Inflammatory macrophage treated with lipopolysaccharide for 4 hours (primary cell): ENCODE measurements around the gene STKLD1.
A peak's percentile ranks its signal among the peaks of the same experiment; 100 is the strongest.

Source experiments
- DNase-seq: peaks from one replicate; pipeline ENCODE4 v3.0.0-alpha.2; 2020

The STKLD1 gene

GRCh38 chr9:133420392-133420827, 44.2 kb downstream of the STKLD1 start:
- peak; percentile 18 for DNase-seq

DNA sequence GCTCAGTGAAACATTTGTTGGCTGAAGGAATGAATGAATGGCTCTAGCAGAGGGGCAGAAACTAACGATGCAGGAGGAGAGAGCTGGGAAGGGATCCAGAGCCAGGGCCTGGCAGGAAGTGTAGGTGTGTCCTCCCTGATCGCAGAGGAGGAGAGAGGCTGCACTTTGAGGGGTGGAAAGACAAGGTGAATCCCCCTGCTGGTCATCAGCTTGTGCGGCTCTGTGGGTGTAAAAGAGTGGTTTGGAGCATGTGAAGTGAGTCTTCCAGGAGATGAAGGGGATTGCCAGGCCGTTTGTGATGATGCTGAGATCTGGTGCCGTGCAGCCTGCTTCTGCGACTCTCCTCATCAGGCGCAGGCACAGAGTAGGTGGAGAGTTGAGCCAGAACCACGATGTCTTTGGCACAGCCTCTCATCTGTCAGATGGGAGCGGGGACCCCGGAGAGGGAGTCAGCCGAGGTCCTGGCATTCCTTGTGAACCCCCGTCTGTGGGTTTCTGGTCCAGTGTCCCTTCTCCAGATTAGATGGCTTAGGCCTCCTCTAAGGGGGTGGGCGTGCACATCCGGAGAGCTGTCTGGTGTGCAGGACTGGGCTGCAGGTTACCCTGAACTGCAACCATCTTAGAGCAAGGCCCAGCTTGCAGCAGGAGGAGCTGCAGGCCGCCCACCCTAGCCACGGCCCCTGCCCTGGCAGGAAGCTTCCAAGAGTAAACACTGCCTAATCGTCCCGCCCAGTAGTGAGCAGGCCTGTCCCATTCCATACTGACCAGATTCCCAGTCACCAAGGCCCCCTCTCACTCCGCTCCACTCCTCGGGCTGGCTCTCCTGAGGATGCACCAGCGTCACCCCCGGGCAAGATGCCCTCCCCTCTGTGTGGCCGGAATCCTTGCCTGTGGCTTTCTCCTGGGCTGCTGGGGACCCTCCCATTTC, 45.7 kb downstream of the STKLD1 start, which contains the start of gene ADAMTS13:
ADAMTS13 (plus strand) TSS at position 753 of the 928 bp plus-strand sequence; CDS start at position 830, 77 bp downstream.
- DNase-seq: no peak

DNA sequence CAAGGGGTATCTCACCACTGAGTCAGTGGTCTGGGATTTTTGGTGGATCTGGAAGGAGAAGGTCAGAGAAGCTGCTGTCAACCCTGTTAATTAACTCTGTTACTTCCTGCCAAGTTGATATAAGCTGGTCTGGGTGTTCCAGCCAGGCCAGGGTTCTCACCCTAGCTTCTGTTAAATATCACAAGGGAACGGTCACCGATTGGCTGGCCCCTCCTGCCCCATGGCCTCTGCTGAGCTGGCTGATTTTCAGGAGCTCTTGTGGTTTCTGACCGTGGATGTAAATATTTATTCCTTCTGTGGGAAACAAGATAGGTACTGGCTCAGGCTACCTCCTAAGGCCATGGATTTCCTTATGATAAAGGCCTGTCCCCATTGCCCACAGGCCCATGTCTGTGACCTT, 47.0 kb downstream of the STKLD1 start:
- DNase-seq: no peak

GRCh38 chr9:133424187-133424586, 48.0 kb downstream of the STKLD1 start:
- no peak for DNase-seq

DNA sequence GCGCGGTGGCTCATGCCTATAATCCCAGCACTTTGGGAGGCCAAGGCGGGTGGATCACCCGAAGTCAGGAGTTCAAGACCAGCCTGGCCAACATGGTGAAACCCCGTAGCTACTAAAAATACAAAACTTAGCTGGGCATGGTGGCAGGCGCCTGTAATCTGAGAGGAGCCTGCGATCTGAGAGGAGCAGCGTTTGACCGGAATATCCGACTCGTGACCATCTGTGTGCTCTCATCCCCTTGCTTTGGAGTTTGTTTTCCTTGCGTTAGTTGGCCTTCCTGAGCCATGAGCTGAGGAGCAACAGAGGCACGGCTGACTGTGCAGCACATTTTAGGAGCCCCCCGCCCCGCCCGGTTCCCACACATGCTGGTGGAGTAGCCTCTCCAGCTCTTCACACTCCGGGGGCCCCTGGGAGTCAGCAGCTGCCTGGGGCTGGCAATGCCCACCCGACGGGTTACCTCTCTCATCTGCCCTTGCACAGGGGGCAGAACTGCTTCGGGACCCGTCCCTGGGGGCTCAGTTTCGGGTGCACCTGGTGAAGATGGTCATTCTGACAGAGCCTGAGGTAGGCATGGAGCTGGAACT, 49.0 kb downstream of the STKLD1 start:
- no peak for DNase-seq

DNA sequence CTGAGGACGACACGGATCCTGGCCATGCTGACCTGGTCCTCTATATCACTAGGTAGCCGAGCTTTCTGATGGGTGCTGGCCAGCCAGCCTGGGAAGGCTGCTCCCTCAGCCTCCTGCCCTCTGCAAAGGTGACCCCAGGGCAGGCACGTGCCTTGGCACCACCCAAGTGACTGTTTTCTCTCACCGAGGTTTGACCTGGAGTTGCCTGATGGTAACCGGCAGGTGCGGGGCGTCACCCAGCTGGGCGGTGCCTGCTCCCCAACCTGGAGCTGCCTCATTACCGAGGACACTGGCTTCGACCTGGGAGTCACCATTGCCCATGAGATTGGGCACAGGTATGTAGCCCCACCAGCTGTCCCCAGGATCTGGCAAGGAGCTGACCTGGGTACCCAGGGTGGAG, 49.8 kb downstream of the STKLD1 start:
- DNase-seq: no peak

DNA sequence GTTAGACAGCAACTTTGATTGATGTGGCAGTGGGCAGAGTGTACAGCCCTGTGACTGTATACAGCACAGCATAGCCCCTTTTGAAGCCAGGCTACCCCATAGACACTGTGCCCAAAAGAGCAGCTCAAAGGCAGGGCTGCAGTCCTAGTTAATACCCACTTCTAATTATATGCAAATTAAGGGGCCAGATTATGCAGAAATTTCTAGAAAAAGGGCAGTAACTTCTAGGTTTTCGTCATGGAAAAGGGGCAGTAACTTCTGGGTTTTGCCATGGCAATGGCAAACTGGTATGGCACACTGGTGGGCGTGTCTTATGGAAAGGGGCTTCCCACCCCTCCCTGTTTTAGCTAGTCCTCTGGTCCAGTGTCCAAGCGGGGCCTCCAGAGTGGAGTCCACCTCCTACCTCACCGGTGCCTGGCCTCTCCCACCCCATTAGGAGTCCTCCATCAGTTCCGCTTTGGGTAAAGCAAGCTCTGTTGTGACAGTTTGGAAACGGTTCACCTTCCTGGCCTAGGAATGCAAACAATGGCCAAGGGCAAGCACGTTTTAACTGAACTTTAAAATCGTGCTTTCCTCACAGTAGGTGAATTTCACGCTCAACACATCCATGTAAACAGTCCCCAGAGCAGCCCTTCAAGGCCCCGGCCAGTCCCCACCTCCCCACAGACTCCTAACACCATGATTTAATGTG, 51.6 kb downstream of the STKLD1 start:
- no peak for DNase-seq

- DNase-seq: no peak
Observed at GRCh38 chr9:133428617-133429101, 52.5 kb downstream of the STKLD1 start.

DNA sequence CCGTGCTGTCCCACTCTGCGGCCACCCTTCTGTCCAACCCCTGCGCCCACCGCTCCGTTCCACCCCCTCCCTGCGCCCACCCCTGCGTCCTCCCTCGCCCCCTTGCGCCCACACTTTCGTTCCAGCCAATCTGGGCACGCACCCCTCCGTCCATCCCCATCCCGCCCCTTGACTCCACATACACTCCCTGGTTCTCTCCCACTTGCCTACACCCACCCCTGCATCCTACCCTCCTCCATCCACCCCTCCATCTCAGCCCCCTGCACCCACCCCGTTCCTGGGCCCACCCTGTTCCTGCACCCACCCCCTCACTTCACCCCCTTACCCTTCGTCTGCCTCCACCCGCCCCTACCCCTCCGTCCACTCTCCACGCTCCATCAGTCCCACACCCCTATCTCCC, 53.0 kb downstream of the STKLD1 start:
- DNase-seq: no peak

DNA sequence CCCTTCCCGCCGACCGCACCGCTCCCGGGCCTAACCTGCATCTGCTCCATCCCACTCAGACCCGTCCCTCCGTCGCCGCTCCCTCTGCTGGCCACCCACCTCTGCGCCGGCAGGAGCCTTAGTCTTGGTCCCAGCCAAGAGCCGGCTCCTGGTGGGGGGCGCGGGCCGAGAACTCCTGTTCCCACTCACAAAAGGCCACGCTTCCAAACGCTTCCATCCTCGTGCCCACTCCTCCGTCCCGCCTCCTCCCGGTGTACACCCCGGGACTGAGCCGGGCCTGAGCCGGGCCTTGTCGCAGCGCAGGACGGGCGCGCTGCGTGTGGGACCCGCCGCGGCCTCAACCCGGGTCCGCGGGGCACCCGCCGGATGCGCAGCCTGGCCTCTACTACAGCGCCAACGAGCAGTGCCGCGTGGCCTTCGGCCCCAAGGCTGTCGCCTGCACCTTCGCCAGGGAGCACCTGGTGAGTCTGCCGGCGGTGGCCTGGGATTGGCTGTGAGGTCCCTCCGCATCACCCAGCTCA, 53.5 kb downstream of the STKLD1 start:
- DNase-seq: no peak

- no peak for DNase-seq
Observed at GRCh38 chr9:133430244-133430643, 54.1 kb downstream of the STKLD1 start.

GRCh38 chr9:133433351-133433843, 57.2 kb downstream of the STKLD1 start:
- no peak for DNase-seq

DNA sequence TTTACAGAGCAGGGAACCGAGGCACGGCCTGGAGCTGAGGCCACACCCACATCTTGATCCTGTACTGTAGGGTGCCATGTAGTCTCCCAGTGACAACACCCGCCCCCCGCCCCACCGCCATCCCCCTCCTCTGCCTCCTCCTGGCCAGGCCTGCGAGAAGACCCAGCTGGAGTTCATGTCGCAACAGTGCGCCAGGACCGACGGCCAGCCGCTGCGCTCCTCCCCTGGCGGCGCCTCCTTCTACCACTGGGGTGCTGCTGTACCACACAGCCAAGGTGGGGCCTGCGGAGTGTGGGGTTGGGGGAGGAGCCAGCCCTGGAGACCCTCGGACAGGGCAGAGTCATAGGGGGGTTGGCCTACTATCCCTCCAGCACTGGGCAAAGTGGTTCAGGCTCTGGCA, 60.5 kb downstream of the STKLD1 start:
- DNase-seq: no peak

DNA sequence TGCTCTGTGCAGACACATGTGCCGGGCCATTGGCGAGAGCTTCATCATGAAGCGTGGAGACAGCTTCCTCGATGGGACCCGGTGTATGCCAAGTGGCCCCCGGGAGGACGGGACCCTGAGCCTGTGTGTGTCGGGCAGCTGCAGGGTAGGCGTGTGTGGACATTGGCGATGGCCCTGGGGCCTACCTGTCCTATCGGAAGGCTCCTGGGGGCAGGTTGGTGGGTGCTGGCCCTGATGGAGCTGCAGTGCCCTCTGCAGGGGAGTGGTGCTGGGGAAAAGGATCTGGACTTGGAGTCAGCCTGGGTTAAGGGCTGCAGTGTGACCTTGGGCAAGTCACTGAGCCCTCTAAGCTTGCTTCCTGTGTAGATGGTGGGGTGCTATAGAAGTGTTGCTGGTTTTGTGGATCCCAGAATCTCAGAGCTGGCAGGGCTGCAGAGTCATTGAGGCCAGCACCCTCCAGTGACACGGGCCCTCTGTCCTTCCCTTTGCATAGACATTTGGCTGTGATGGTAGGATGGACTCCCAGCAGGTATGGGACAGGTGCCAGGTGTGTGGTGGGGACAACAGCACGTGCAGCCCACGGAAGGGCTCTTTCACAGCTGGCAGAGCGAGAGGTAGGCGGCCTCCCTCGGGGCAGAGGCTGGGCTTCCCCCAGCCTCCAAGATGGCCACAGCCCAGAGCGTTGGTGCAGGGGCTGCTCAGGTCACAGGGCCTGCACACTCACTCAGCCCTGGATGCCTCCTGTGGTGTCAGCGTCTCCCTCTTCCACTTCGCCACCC, 61.8 kb downstream of the STKLD1 start:
- DNase-seq: no peak

DNA sequence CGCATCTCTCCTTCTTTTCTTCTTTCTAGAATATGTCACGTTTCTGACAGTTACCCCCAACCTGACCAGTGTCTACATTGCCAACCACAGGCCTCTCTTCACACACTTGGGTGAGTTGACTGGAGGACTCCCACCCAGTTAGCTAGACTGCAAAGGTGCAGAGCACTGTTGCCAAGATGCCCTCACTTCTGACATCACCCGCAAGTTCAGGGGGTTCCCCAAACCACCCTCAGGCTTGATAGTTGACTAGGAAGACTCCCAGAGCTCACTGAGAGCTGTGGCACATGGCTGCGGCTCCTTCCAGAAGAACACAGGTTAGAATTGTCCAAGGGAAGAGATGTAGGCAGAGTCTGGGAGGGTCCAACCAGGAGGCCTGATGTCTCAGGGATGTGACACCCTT, 63.2 kb downstream of the STKLD1 start:
- DNase-seq: no peak

DNA sequence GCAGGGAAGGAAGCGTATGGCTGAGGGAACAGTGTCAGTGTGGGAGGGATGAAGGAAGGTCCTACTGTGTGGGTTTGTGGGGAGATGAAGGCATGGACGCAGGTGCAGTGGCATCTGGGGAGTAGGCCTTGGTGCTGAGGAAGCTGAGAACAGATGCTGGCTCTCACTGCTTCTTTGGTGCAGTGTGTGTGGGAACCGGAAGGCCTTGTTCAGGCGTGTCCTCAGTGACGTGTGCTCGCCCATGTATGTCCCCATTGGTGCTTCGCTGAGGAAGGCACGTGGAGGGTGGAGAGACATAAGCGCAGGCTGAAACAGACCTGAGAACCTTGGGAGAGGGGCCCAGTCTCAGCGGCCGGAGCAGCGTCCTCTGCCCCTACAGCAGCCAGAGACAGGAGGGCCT, 64.7 kb downstream of the STKLD1 start:
- DNase-seq: no peak

DNA sequence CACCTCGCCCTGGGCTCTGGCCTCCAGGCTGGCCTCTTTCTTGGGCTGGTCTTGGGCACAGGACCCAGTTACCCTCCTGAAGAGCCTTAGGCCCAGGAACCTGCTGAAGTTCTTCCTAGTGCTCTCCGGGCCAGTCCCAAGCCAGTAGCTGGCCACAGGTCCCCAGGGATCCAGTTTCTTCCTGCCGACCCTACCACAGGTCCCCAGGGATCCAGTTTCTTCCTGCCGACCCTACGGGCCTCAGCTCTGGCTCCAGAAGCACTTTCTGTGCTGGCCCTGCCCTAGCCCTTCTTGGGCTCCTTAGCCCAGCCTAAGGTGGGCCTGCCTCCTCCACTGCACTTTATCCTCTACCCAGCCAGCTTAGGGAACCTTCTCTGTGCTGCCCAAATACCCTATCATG, 65.4 kb downstream of the STKLD1 start:
- DNase-seq: no peak

GRCh38 chr9:133443248-133443647, 67.1 kb downstream of the STKLD1 start:
- no peak for DNase-seq

GRCh38 chr9:133443982-133444381, 67.8 kb downstream of the STKLD1 start:
- no peak for DNase-seq

- DNase-seq: no peak
Observed at GRCh38 chr9:133445293-133445969, 69.3 kb downstream of the STKLD1 start.

DNA sequence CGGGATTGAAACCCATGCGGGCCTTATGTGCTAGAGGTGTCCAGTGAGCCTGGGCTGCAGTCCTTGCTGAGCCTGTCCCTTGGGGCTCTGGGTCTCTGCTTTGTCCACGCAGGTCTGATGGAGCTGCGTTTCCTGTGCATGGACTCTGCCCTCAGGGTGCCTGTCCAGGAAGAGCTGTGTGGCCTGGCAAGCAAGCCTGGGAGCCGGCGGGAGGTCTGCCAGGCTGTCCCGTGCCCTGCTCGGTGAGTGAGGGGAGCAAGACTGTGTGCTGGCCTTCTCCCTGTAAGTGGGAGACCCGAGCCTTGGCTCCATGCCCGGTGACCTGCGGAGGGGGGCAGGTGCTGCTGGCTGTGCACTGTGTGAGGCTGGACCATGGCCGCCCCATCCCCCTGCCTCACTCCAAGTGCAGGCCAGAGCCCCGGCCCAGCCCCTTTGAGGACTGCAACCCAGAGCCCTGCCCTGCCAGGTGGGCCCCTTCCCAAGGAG, 72.4 kb downstream of the STKLD1 start:
- no peak for DNase-seq
